Effector CD8-positive, alpha-beta T cell (primary cell): ENCODE measurements around the gene B4GALT7.
"Not testable (repeated sequence)": the region's sequence is repeated elsewhere in the genome, so short reads cannot be mapped to it uniquely, and the experiment has no call there.

Experiments used
- DNase-seq: peaks from one replicate; lab custom pipeline; 2025; lab: John Stamatoyannopoulos, UW

The B4GALT7 gene

GRCh38 chr5:177609076-177610059 lies 9.4 kb downstream of the B4GALT7 start:
- DNase-seq: no peak

DNA sequence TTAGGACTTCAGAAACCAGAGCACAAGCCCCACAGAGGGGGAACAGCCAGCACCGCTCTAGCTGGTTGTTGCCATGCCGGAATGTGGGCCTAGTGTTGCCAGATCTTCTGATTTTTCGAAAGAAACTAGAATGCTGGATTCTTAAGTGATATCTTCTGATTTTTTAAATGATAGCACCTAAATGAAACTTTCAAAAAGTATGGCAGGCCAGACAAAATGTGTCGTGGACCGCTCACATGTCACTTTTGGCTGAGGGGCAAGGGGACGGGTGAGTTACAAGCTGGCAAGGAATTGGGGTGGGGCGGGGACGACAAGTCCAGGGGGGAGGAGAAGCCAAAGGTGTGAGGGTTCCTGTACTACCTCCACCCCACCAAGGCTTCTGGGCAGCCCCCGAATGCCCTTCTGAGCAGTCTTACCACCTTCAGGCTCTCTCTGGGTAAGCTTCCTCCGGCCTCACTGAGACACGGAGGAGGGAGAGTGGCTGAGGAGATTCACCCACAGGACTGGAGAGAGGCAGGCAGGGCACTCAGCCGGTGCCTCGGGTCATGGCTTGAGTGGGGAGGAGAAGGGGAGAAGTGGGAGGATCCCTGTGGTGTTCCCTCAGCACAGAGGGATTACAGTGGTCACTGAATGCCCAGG lies 10.3 kb downstream of the B4GALT7 start:
- no peak for DNase-seq

DNA sequence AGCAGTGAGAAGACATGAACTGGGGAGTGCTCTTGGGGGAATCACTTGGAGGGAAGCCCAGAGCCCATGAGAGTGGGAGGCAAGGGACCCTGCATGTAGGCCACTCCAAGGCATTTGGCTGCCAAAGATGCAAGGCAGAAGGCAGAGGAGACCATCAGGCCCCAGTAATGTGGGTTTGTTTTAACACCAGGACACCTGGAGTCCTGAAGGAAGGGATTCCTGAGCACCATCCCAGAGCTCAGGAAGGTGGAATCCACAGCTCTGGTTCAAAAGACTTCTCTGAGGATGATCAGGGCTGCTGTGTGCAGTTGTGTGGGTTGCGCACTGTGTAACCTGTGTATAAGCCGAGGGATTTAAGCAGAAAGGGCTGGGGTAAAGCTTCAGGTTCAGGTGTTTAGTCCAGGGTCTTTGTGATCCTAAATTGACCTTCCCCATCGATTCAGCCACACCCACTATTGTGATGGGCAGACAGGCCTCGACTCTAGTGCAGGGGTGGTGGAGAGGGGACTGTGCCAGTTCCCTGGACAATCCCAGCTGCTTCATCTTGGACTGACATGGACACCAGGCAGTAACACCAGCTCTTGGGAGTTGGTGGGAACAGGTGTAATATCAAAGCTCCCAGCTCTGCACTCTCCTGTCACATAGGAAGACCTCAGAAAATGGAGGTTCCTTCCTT lies 11.0 kb downstream of the B4GALT7 start:
- DNase-seq: no peak

- no peak for DNase-seq
Observed at GRCh38 chr5:177611446-177612214, 11.7 kb downstream of the B4GALT7 start.

DNA sequence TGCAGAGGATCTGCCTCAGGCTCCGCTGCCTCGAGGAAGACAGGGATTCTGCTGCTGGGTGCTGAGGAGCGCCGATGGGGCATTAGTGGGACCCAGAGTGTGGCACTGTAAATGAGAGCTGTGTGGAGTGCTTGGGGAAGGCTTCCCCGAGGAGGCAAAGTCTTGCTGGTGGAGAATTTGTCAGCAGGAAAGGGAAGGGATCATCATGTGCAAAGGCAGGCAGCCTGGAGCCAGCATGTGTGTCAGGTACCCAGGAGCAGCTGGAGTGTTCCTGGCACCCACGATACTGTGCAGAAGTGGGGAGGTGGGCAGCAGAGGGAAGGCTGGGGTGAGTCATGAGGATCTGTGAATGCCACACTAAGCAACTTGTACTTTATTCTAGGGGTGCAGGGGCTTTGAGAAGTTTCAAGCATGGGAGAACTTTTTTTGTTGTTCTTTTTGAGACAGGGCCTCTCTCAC lies 12.3 kb downstream of the B4GALT7 start:
- DNase-seq: no peak

GRCh38 chr5:177620560-177620959 lies 20.6 kb downstream of the B4GALT7 start:
- DNase-seq: no peak

- DNase-seq: not testable (repeated sequence)
Observed at GRCh38 chr5:177624172-177624571, 24.2 kb downstream of the B4GALT7 start.

- DNase-seq: not testable (repeated sequence)
Observed at GRCh38 chr5:177630186-177630585, 30.3 kb downstream of the B4GALT7 start.

GRCh38 chr5:177634912-177635311 lies 35.0 kb downstream of the B4GALT7 start:
- not testable (repeated sequence) for DNase-seq

DNA sequence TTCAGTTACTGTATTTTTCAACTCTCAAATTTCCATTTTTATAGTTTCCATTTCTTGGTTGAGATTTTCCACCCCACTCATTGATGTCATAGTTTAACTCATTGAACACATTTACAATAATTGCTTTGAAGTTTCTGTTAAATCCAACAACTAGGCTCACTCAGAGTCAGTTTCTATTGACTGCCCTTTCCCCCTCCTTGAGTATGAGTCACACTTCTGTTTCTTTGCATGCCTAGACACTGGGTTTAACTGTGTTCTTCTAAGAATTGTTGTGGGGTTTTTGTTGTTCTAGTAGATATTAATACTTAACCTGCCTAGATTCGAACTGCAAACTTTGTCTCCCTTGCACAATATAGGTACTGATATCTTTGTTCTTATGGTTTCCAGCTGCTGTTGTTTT lies 45.5 kb downstream of the B4GALT7 start:
- DNase-seq: not testable (repeated sequence)

- not testable (repeated sequence) for DNase-seq
Observed at GRCh38 chr5:177651235-177651634, 51.3 kb downstream of the B4GALT7 start.

GRCh38 chr5:177657846-177658245 lies 57.9 kb downstream of the B4GALT7 start:
- DNase-seq: not testable (repeated sequence)

DNA sequence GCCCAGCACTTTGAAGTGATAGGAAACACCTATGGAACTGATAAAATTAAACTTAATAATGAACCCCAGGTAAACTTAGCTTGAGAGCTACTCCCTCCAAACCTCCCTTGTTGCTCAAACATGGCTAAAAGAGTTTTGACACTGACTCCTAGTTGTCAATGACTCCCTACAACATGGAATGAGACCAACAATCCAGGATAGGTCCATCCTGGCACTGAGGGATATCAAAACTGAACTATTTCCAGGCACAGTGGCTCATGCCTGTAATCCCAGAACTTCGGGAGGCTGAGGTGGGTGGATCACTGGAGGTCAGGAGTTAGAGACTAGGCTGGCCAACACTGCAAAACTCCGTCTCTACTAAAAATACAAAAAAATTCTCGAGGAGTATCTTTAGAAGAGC lies 58.6 kb downstream of the B4GALT7 start:
- DNase-seq: not testable (repeated sequence)
